KMS-11 (cell line): ENCODE data around the gene PATJ.
"Not testable (repeated sequence)": the region's sequence is repeated elsewhere in the genome, so short reads cannot be mapped to it uniquely, and the experiment has no call there.

ENCODE experiments used
- H2AFZ ChIP-seq: fragments of 200-600 bp; sonication (generic); 2 replicates; pipeline ENCODE4 v1.6.1; 2016; ENCODE audit warnings: antibody characterized with exemption, mixed run types, low read depth
- H3K27ac ChIP-seq: fragments of 200-600 bp; sonication (generic); 2 replicates; pipeline ENCODE4 v1.6.1; 2016; ENCODE audit warnings: mild to moderate bottlenecking, mixed run types
- H3K27me3 ChIP-seq: fragments of 200-600 bp; sonication (generic); 2 replicates; pipeline ENCODE4 v1.6.1; 2017; ENCODE audit warnings: mild to moderate bottlenecking, low read depth, mixed run types, moderate library complexity; ENCODE audit not compliant: insufficient read depth
- H3K36me3 ChIP-seq: fragments of 200-600 bp; sonication (generic); 2 replicates; pipeline ENCODE4 v1.6.1; 2017; ENCODE audit warnings: mild to moderate bottlenecking, mixed run types; ENCODE audit not compliant: insufficient read depth
- H3K4me1 ChIP-seq: fragments of 200-600 bp; sonication (generic); 2 replicates; pipeline ENCODE4 v1.6.1; 2016; ENCODE audit warnings: mild to moderate bottlenecking, low read depth, mixed run types; ENCODE audit not compliant: poor library complexity, severe bottlenecking
- H3K4me2 ChIP-seq: fragments of 200-600 bp; sonication (generic); 2 replicates; pipeline ENCODE4 v1.7.0; 2016; ENCODE audit warnings: mild to moderate bottlenecking, mixed run types
- H3K4me3 ChIP-seq: fragments of 200-600 bp; sonication (generic); IDR thresholded peaks from 2 replicates; pipeline ENCODE4 v1.6.1; 2017; ENCODE audit warnings: low read depth, low read length, mixed read lengths; ENCODE audit not compliant: insufficient read depth
- H3K79me2 ChIP-seq: fragments of 200-600 bp; sonication (generic); 2 replicates; pipeline ENCODE4 v1.6.1; 2016; ENCODE audit warnings: low read depth, mixed run types; ENCODE audit not compliant: insufficient read depth
- H3K9ac ChIP-seq: fragments of 200-600 bp; sonication (generic); 2 replicates; pipeline ENCODE4 v1.6.1; 2016; ENCODE audit warnings: mild to moderate bottlenecking, mixed run types
- H4K20me1 ChIP-seq: fragments of 200-600 bp; sonication (generic); 2 replicates; pipeline ENCODE4 v1.6.1; 2016; ENCODE audit warnings: mild to moderate bottlenecking, mixed run types; ENCODE audit not compliant: insufficient read depth
- CTCF ChIP-seq: fragments of 200-600 bp; sonication (generic); conservative IDR thresholded peaks from 2 replicates; pipeline ENCODE4 v1.6.1; 2017; ENCODE audit warnings: low read depth, mild to moderate bottlenecking, antibody characterized with exemption, low read length, moderate library complexity, mixed read lengths

The PATJ gene

GRCh38 chr1:61956016-61956645, 213.9 kb downstream of the PATJ start:
- H3K79me2 ChIP-seq: no peaks in the 10 kb centered on the region
- no peaks in the 10 kb centered on the region for H4K20me1 ChIP-seq
- no peak overlapping the region for H3K9ac ChIP-seq
- no peak overlapping the region for H3K4me3 ChIP-seq
- no peak overlapping the region for H3K4me2 ChIP-seq
- H3K36me3 ChIP-seq: no peaks in the 10 kb centered on the region
- H3K4me1 ChIP-seq: peaks cover 26% of the 10 kb centered on the region
- H3K27me3 ChIP-seq: no peaks in the 10 kb centered on the region
- no peak overlapping the region for H2AFZ ChIP-seq
- H3K27ac ChIP-seq: no peak overlapping the region
- TF ChIP-seq CTCF: no peak

- Histone ChIP-seq H3K27me3 (no peaks in the 10 kb centered on the region), H3K36me3 (no peaks in the 10 kb centered on the region), H3K4me2 (no peak overlapping the region), H3K27ac (no peak overlapping the region), H3K9ac (no peak overlapping the region), H2AFZ (no peak overlapping the region), H3K4me3 (no peak overlapping the region), H3K79me2 (no peaks in the 10 kb centered on the region), H3K4me1 (peaks cover 20% of the 10 kb centered on the region), H4K20me1 (no peaks in the 10 kb centered on the region)
- TF ChIP-seq CTCF: no peak
These were observed 214.5 kb downstream of the PATJ start for GRCh38 chr1:61956784-61957183.

DNA sequence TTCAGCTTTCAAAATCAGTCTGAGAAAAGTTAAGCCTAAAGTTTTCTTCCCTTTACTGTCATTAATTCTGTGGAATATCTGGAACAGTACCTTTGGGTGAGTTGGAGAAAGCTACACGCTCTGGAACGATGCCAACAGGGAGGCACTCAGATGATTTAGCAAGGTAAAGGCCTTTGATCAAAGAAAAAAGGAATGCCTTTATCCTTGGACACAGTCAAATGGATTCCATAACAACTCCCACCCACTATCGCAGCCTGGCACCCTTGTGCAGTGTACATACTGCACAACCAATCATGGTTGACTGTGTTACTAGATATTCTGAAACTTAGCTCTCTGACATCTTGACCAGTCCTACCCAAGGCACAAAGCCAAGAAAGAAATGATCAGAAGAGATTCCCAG, 218.7 kb downstream of the PATJ start:
- H2AFZ ChIP-seq: no peak overlapping the region
- no peaks in the 10 kb centered on the region for H3K4me1 ChIP-seq
- TF ChIP-seq CTCF: no peak
- no peak overlapping the region for H3K4me2 ChIP-seq
- no peaks in the 10 kb centered on the region for H4K20me1 ChIP-seq
- no peak overlapping the region for H3K27ac ChIP-seq
- H3K9ac ChIP-seq: no peak overlapping the region
- no peaks in the 10 kb centered on the region for H3K79me2 ChIP-seq
- no peaks in the 10 kb centered on the region for H3K36me3 ChIP-seq
- H3K27me3 ChIP-seq: no peaks in the 10 kb centered on the region
- H3K4me3 ChIP-seq: no peak overlapping the region

DNA sequence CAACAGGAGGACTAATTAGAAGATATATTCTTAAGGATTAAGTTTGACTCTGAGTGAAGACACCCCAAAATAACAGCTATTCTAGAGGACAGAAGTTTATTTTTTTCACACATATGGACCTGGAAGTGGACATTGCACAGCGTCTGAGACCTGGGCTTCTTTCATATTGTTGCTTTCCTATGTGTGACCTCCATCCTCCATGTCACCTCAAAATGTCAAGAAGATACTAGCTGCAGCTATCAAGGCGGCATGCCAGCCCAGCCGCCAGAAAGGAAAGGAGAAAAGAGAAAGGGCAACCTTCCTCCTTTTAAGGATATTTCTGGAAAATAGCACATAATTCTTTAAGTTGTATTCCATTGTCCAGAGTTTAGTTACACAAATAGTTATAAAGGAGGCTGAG, 220.4 kb downstream of the PATJ start:
- H3K4me2 ChIP-seq: no peak overlapping the region
- H4K20me1 ChIP-seq: no peaks in the 10 kb centered on the region
- no peak overlapping the region for H3K4me3 ChIP-seq
- H3K36me3 ChIP-seq: no peaks in the 10 kb centered on the region
- H3K27ac ChIP-seq: no peak overlapping the region
- no peak overlapping the region for H2AFZ ChIP-seq
- H3K9ac ChIP-seq: no peak overlapping the region
- H3K79me2 ChIP-seq: no peaks in the 10 kb centered on the region
- no peaks in the 10 kb centered on the region for H3K4me1 ChIP-seq
- TF ChIP-seq CTCF: no peak
- no peaks in the 10 kb centered on the region for H3K27me3 ChIP-seq

DNA sequence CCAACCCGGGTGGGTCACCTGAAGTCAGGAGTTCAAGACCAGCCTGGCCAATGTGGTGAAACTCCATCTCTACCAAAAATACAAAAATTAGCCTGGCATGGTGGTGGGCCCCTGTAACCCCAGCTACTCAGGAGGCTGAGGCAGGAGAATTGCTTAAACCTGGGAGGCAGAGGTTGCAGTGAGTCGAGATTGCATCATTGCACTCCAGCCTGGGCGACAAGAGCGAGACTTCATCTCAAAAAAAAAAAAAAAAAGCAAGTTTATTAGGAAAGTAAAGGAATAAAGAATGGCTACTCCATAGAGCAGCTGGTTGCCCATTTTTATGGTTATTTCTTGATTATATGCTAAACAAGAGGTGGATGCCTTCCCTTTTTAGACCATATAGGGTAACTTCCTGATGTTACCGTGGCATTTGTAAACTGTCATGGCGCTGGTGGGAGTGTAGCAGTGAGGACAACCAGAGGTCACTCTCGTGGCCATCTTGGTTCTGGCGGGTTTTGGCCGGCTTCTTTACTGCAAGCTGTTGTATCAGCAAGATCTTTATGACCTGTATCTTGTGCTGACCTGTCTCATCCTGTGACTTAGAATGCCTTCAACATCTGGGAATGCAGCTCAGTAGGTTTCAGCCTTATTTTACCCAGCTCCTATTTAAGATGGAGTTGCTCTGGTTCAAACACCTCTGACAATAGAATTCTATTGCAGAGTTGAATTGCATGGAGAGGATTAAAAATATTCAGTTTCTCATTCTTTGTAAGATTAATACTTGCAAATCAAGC, 224.4 kb downstream of the PATJ start:
- H4K20me1 ChIP-seq, H3K4me3 ChIP-seq, H3K9ac ChIP-seq, H3K27ac ChIP-seq, H3K27me3 ChIP-seq, H3K79me2 ChIP-seq, H2AFZ ChIP-seq, H3K4me2 ChIP-seq, H3K4me1 ChIP-seq, H3K36me3 ChIP-seq: not testable (repeated sequence)
